Panc1 (cell line): ENCODE results near the gene XYLT1.

ENCODE experiments used
- CTCF ChIP-seq: fragments of 450-650 bp; IDR thresholded peaks from 2 replicates; pipeline ENCODE4 v1.5.1; 2017; ENCODE audit warnings: mild to moderate bottlenecking
- POLR2AphosphoS5 ChIP-seq: IDR thresholded peaks from 2 replicates; pipeline ENCODE4 v1.6.1; 2012; ENCODE audit warnings: mild to moderate bottlenecking, low read depth, low read length, moderate library complexity
- REST ChIP-seq, 2 experiments: IDR thresholded peaks; 2 replicates each; pipeline ENCODE4 v1.6.1; 2011 to 2012; ENCODE audit warnings: low read depth in 2 of 2, control low read depth in 1 of 2, low read length in 1 of 2, mild to moderate bottlenecking in 1 of 2, moderate library complexity in 1 of 2; ENCODE audit not compliant: insufficient read depth in 1 of 2
- SIN3A ChIP-seq: IDR thresholded peaks from 2 replicates; pipeline ENCODE4 v1.6.1; 2012; ENCODE audit warnings: low read depth, mild to moderate bottlenecking, low read length, moderate library complexity, borderline replicate concordance; ENCODE audit not compliant: insufficient read depth

GRCh38 chr16:17259751-17260270 lies 210.9 kb downstream of the XYLT1 start:
- TF ChIP-seq CTCF (no peak), POLR2AphosphoS5 (no peak), REST (IDR thresholded peaks at IDR 0.05; ENCODE audit: insufficient read depth in 1 of 2, low read depth in 2 of 2, low read length in 1 of 2) (no peak), SIN3A (no peak)
